ENCODE data around the gene SEC63.

DNA sequence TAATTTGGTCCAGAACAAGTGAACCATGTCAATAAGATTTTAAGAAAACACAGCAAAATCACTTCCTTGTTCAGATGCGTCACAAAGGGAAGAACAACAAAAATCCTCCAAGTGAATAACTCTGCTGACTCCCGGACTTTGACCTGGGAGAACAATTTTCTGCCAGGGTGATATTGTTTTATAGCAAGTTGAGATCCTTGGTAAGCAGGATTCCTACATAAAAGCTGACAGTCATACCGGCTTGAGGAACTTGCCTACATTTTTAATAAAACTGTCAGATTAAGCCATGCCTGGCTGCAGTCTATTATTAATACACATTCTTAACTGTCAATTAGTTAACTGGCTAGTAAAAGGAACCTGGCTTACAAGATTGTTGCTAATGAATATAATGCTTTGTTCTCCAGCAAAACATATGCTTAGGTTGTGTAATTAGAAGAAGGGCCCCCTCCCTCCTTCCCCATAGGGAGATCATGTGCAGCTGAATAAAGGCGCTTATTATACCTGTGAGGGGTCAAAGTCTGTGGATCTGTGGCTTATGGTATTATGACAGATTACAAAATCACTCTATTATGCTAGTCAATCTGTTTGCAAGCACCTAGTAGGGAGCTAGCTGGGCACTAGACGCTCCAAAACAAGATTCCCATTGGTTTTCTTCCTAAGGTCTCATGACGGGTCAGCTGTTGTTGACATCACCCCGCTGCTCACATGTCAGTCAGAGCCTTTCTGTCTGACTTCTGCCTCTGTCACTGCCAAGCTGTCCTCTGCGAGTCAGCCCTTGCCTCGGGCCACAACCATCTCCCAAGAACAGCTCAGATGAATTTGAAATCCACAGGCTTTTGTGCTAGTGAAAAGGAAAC is 44.6 kb upstream of the SEC63 start:
- TF ChIP-seq, protein P1, sequence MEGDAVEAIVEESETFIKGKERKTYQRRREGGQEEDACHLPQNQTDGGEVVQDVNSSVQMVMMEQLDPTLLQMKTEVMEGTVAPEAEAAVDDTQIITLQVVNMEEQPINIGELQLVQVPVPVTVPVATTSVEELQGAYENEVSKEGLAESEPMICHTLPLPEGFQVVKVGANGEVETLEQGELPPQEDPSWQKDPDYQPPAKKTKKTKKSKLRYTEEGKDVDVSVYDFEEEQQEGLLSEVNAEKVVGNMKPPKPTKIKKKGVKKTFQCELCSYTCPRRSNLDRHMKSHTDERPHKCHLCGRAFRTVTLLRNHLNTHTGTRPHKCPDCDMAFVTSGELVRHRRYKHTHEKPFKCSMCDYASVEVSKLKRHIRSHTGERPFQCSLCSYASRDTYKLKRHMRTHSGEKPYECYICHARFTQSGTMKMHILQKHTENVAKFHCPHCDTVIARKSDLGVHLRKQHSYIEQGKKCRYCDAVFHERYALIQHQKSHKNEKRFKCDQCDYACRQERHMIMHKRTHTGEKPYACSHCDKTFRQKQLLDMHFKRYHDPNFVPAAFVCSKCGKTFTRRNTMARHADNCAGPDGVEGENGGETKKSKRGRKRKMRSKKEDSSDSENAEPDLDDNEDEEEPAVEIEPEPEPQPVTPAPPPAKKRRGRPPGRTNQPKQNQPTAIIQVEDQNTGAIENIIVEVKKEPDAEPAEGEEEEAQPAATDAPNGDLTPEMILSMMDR (conservative IDR thresholded peaks at IDR 0.05; ENCODE audit: low read length): no peak
- no peak for TF ChIP-seq EZH2phosphoT487 (IDR thresholded peaks at IDR 0.05; ENCODE audit: borderline replicate concordance, low read depth, low read length)
